SW 1271 (cell line): ENCODE data around the gene KCNMA1.

Experiments
- DNase-seq, 2 experiments: peaks; one replicate each; lab custom pipeline; 2025; lab: John Stamatoyannopoulos, UW

KCNMA1 gene

GRCh38 chr10:77300682-77301302 lies 336.8 kb downstream of the KCNMA1 start:
- no peak for DNase-seq

GRCh38 chr10:77299320-77299719 lies 338.3 kb downstream of the KCNMA1 start:
- no peak for DNase-seq

- no peak for DNase-seq
Measured at GRCh38 chr10:77297393-77297739, 340.2 kb downstream of the KCNMA1 start.

- no peak for DNase-seq
Measured at GRCh38 chr10:77296534-77297392, 340.8 kb downstream of the KCNMA1 start.

GRCh38 chr10:77293773-77294172 lies 343.8 kb downstream of the KCNMA1 start:
- no peak for DNase-seq

- DNase-seq = no peak
Measured at GRCh38 chr10:77293347-77293746, 344.3 kb downstream of the KCNMA1 start.

- DNase-seq = peak in 1 of 2 experiments; percentile 2
Measured at GRCh38 chr10:77291596-77292505, 345.8 kb downstream of the KCNMA1 start.

GRCh38 chr10:77290528-77291155 lies 347.0 kb downstream of the KCNMA1 start:
- peak; percentile 40 to 86 for DNase-seq

- no peak for DNase-seq
Measured at GRCh38 chr10:77289790-77290189, 347.8 kb downstream of the KCNMA1 start.

- DNase-seq = no peak
Measured at GRCh38 chr10:77289027-77289501, 348.5 kb downstream of the KCNMA1 start.

GRCh38 chr10:77287647-77288120 lies 349.9 kb downstream of the KCNMA1 start:
- DNase-seq = no peak

GRCh38 chr10:77286531-77287508 lies 350.8 kb downstream of the KCNMA1 start:
- no peak for DNase-seq

GRCh38 chr10:77285529-77286182 lies 352.0 kb downstream of the KCNMA1 start:
- no peak for DNase-seq

GRCh38 chr10:77284797-77285196 lies 352.8 kb downstream of the KCNMA1 start:
- DNase-seq = no peak

- DNase-seq = no peak
Measured at GRCh38 chr10:77283326-77283725, 354.3 kb downstream of the KCNMA1 start.

GRCh38 chr10:77282163-77282562 lies 355.4 kb downstream of the KCNMA1 start:
- no peak for DNase-seq

- no peak for DNase-seq
Measured at GRCh38 chr10:77281719-77282118, 355.9 kb downstream of the KCNMA1 start.

GRCh38 chr10:77279207-77279606 lies 358.4 kb downstream of the KCNMA1 start:
- DNase-seq = no peak

GRCh38 chr10:77274046-77274795 lies 363.4 kb downstream of the KCNMA1 start:
- no peak for DNase-seq
